Measurements from ENCODE around the gene ROR1.

Gene ROR1

GRCh38 chr1:63789856-63790605 is 16.2 kb downstream of the ROR1 start:
- DNase-seq (ENCODE audit: low spot score) = no peak
- in situ Hi-C loops (cut with MboI; ENCODE audit: low sequenced_read_pairs, unreplicated experiment) = no loop called here
- TF ChIP-seq, protein P1, sequence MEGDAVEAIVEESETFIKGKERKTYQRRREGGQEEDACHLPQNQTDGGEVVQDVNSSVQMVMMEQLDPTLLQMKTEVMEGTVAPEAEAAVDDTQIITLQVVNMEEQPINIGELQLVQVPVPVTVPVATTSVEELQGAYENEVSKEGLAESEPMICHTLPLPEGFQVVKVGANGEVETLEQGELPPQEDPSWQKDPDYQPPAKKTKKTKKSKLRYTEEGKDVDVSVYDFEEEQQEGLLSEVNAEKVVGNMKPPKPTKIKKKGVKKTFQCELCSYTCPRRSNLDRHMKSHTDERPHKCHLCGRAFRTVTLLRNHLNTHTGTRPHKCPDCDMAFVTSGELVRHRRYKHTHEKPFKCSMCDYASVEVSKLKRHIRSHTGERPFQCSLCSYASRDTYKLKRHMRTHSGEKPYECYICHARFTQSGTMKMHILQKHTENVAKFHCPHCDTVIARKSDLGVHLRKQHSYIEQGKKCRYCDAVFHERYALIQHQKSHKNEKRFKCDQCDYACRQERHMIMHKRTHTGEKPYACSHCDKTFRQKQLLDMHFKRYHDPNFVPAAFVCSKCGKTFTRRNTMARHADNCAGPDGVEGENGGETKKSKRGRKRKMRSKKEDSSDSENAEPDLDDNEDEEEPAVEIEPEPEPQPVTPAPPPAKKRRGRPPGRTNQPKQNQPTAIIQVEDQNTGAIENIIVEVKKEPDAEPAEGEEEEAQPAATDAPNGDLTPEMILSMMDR (IDR thresholded peaks at IDR 0.05; ENCODE audit: borderline replicate concordance, control extremely low read depth, extremely low read depth, insufficient read depth, missing control alignments) = no peak

GRCh38 chr1:63790989-63791388 is 17.2 kb downstream of the ROR1 start:
- in situ Hi-C loops (cut with MboI; ENCODE audit: low sequenced_read_pairs, unreplicated experiment) = no loop called here
- DNase-seq (ENCODE audit: low spot score) = no peak
- TF ChIP-seq, protein P1 (IDR thresholded peaks at IDR 0.05; ENCODE audit: borderline replicate concordance, control extremely low read depth, extremely low read depth, insufficient read depth, missing control alignments) = no peak

- TF ChIP-seq, protein P1 (IDR thresholded peaks at IDR 0.05; ENCODE audit: borderline replicate concordance, control extremely low read depth, extremely low read depth, insufficient read depth, missing control alignments) = no peak
- no peak for DNase-seq (ENCODE audit: low spot score)
- in situ Hi-C loops (cut with MboI; ENCODE audit: low sequenced_read_pairs, unreplicated experiment) = no loop called here
These were observed 18.3 kb downstream of the ROR1 start for GRCh38 chr1:63792152-63792551.

DNA sequence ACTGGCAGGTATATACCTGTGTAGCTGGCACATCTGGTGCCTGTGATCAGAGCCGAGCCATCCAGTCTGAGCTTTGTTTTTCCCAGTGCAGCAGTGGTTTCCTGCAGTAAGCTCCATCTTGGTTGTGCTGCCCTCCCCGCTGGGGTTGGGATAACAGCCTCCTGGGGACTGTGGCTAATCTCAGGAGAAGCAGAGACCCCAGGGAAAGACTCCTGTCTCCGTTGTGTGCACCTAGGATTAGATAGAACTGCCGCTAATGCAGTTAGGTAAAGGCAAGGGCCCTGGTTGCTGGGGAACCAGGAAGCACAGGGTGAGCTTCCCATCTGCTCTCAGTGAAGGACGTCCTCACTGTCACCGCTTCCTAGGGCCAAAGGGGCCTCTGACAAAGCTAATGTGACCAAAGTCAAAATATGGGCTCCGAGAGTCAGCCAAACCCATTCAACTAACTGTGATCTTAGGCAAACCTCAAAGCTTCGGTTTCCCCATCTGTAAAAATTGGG is 20.0 kb downstream of the ROR1 start:
- TF ChIP-seq, protein P1 (IDR thresholded peaks at IDR 0.05; ENCODE audit: borderline replicate concordance, control extremely low read depth, extremely low read depth, insufficient read depth, missing control alignments) = no peak
- no peak for DNase-seq (ENCODE audit: low spot score)
- in situ Hi-C loops (cut with MboI; ENCODE audit: low sequenced_read_pairs, unreplicated experiment) = no loop called here

DNA sequence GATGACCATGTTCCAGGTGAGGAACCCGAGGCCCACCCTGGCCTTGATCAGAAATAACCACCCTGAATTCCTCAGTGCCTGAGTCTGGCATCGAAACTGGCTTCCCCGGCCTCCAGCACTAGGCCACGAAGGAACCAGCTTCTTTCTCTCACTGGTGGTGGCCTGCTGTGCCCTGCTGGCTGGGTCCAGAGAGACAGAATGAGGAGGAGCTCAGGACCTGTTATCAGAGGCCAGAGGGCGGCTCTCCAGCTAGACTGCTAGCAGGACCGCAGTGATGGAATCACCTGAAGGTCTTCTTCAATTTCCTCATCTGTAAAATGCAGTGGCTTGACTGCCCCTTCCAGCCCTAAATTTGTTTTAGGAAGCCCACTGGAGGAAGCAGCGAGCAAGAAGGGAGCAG is 20.5 kb downstream of the ROR1 start:
- DNase-seq (ENCODE audit: low spot score) = no peak
- in situ Hi-C loops (cut with MboI; ENCODE audit: low sequenced_read_pairs, unreplicated experiment) = no loop called here
- TF ChIP-seq, protein P1 (IDR thresholded peaks at IDR 0.05; ENCODE audit: borderline replicate concordance, control extremely low read depth, extremely low read depth, insufficient read depth, missing control alignments) = no peak

GRCh38 chr1:63794939-63795378 is 21.1 kb downstream of the ROR1 start:
- in situ Hi-C loops (cut with MboI; ENCODE audit: low sequenced_read_pairs, unreplicated experiment) = no loop called here
- DNase-seq (ENCODE audit: low spot score) = no peak
- TF ChIP-seq, protein P1 (IDR thresholded peaks at IDR 0.05; ENCODE audit: borderline replicate concordance, control extremely low read depth, extremely low read depth, insufficient read depth, missing control alignments) = no peak
